Natural killer cell (primary cell): ENCODE measurements around the gene EXOC4. TPM values are rescaled to one million over a fixed set of nuclear protein-coding genes. Genes with fewer than 3 reads are reported as not detected.

ENCODE experiments used
- ATAC-seq, 3 donors: fragments of 150-1000 bp in 2 of 3; fragments of 200-7000 bp in 1 of 3; cut with Tn5 transposase; 1 replicate in 1 of 3; 2 replicates in 2 of 3; pipeline ENCODE4 v1.10.0; 2021; ENCODE audit warnings: mild to moderate bottlenecking in 2 of 3, moderate library complexity in 2 of 3
- DNase-seq, 2 donors: peaks; one replicate each; pipeline versions ENCODE4 v3.0.0 to v3.0.0-alpha.2; 2013 to 2021; ENCODE audit warnings: mixed read lengths in 1 of 2
- H3K27ac ChIP-seq: one replicate; pipeline ENCODE4 v1.5.1; 2013; ENCODE audit warnings: mild to moderate bottlenecking, low read length
- H3K27me3 ChIP-seq: one replicate; pipeline ENCODE4 v1.6.1; 2013; ENCODE audit warnings: low read length; ENCODE audit not compliant: control insufficient read depth, insufficient read depth
- H3K36me3 ChIP-seq: one replicate; pipeline ENCODE4 v1.6.1; 2013; ENCODE audit warnings: low read length; ENCODE audit not compliant: control insufficient read depth, insufficient read depth
- H3K4me1 ChIP-seq: one replicate; pipeline ENCODE4 v1.6.1; 2013; ENCODE audit warnings: low read length; ENCODE audit not compliant: control insufficient read depth, insufficient read depth
- H3K4me3 ChIP-seq: one replicate; pipeline ENCODE4 v1.5.1; 2013; ENCODE audit warnings: low read length
- H3K9me3 ChIP-seq: one replicate; pipeline ENCODE4 v1.6.1; 2013; ENCODE audit warnings: low read length; ENCODE audit not compliant: control insufficient read depth, insufficient read depth
- H3K27ac Mint-ChIP-seq, 2 donors: one replicate each; pipeline ENCODE4 v1.8.0; 2022; ENCODE audit warnings: mild to moderate bottlenecking in 2 of 2, mixed read lengths in 2 of 2, moderate library complexity in 1 of 2
- H3K27me3 Mint-ChIP-seq, 2 donors: one replicate each; pipeline ENCODE4 v1.8.0; 2022; ENCODE audit warnings: low read depth in 2 of 2, mixed read lengths in 2 of 2
- H3K36me3 Mint-ChIP-seq: one replicate; pipeline ENCODE4 v1.8.0; 2022; ENCODE audit warnings: mixed read lengths
- H3K4me1 Mint-ChIP-seq, 2 donors: one replicate each; pipeline ENCODE4 v1.8.0; 2022; ENCODE audit warnings: mixed read lengths in 2 of 2
- H3K4me3 Mint-ChIP-seq: one replicate; pipeline ENCODE4 v1.8.0; 2022; ENCODE audit warnings: mild to moderate bottlenecking, moderate library complexity, mixed read lengths
- H3K9me3 Mint-ChIP-seq, 2 donors: one replicate each; pipeline ENCODE4 v1.8.0; 2022; ENCODE audit warnings: mixed read lengths in 2 of 2
- CTCF ChIP-seq: fragments of 200-600 bp; IDR thresholded peaks from one replicate; pipeline ENCODE4 v1.8.0; 2022; ENCODE audit warnings: antibody characterized with exemption
- WGBS: methylation state at CpG from one replicate; pipeline ENCODE4 v1.1.7; 2013; ENCODE audit warnings: missing lambda C conversion rate; ENCODE audit not compliant: insufficient coverage; 5-methylcytosine and 5-hydroxymethylcytosine counted together
- intact Hi-C: fragments of 100-400 bp; cut with micrococcal nuclease; formaldehyde crosslinking; loops from one replicate; pipeline ENCODE4 v1.14.2; 2022
- total RNA-seq, 4 donors: library from RNA; stranded (reverse); fragments of 120-200 nt in 1 of 4; gene quantifications; one replicate each; pipeline versions ENCODE4 v1.2.3 to v1.2.4, GENCODE V29; 2013 to 2022

EXOC4 gene
- total RNA-seq, 3 donors from 2014 or later (not counting 1 experiment from before 2014, with no cell fraction given), result 105 to 148 (median 123) TPM

GRCh38 chr7:133382775-133383559 is 130.1 kb downstream of the EXOC4 start:
- ATAC-seq (no peak), DNase-seq (no peak)
- Histone ChIP-seq H3K36me3 (no peaks in the 10 kb centered on the region), H3K27me3 (no peaks in the 10 kb centered on the region), H3K9me3 (peaks cover 2% of the 10 kb centered on the region), H3K4me1 (no peaks in the 10 kb centered on the region), H3K27ac (no peak overlapping the region), H3K4me3 (no peak overlapping the region)
- 90% methylated on average over 6 of the region's 6 CpGs for WGBS
- Mint-ChIP-seq H3K27ac (no peak overlapping the region), H3K27me3 (no peaks in the 10 kb centered on the region), H3K9me3 (peaks cover 3% of the 10 kb centered on the region in 2 donors), H3K36me3 (no peaks in the 10 kb centered on the region), H3K4me1 (peaks cover 12 to 25% of the 10 kb centered on the region in 2 donors), H3K4me3 (no peak overlapping the region)
- intact Hi-C loops, result no loop called here
- TF ChIP-seq CTCF, result no peak

DNA sequence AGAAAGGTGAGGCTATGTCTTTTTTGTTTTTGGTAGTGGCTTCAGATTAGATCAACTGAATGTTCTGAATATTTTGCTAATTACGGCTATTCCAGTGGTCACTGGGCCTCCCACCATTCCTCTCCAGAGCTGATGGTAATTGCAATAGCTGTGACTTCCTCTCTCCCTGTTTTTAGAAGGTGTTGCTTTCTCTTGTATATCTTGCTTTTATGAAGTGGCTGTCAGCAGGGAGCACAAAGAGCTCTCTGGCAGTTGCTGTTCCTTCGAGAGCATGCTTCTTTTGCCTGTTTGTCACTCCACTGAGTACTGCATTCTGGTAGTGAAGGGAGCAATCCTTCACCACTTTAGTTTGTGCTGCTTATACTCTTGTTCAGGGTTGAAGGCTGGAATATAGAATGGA is 133.3 kb downstream of the EXOC4 start:
- intact Hi-C loops, result no loop called here
- peaks cover 18 to 31% of the 10 kb centered on the region in 2 donors for H3K4me1 Mint-ChIP-seq
- no peaks in the 10 kb centered on the region for H3K36me3 ChIP-seq
- H3K36me3 Mint-ChIP-seq, result no peaks in the 10 kb centered on the region
- H3K9me3 Mint-ChIP-seq, result peaks cover 0 to 2% of the 10 kb centered on the region in 2 donors
- no peak overlapping the region for H3K27ac ChIP-seq
- no peaks in the 10 kb centered on the region for H3K4me1 ChIP-seq
- DNase-seq (no peak), ATAC-seq (no peak)
- H3K27me3 Mint-ChIP-seq, result no peaks in the 10 kb centered on the region
- H3K4me3 ChIP-seq, result no peak overlapping the region
- H3K9me3 ChIP-seq, result no peaks in the 10 kb centered on the region
- H3K27me3 ChIP-seq, result no peaks in the 10 kb centered on the region
- H3K4me3 Mint-ChIP-seq, result no peak overlapping the region
- H3K27ac Mint-ChIP-seq, result no peak overlapping the region
- WGBS, result 90% methylated on average over 2 of the region's 2 CpGs
- TF ChIP-seq CTCF, result no peak

DNA sequence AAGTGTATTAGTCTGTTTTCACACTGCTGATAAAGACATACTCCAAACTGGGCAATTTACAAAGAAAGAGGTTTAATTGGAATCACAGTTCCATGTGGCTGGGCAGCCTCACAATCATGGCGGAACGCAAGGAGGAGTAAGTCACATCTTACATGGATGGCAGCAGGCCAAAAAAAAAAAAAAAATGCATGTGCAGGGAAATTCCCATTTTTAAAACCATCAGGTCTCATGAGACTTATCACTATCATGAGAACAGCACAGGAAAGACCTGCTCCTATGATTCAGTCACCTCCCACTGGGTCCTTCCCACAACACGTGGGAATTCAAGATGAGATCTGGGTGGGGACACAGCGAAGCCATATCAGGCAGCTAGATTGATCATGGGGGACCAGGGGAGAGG is 136.8 kb downstream of the EXOC4 start:
- Histone ChIP-seq H3K27me3 (no peaks in the 10 kb centered on the region), H3K4me3 (no peak overlapping the region), H3K9me3 (no peaks in the 10 kb centered on the region), H3K36me3 (no peaks in the 10 kb centered on the region), H3K27ac (no peak overlapping the region), H3K4me1 (no peaks in the 10 kb centered on the region)
- Mint-ChIP-seq H3K27me3 (no peaks in the 10 kb centered on the region), H3K4me3 (no peak overlapping the region), H3K9me3 (peaks cover 0 to 2% of the 10 kb centered on the region in 2 donors), H3K36me3 (no peaks in the 10 kb centered on the region), H3K4me1 (peaks cover 37 to 38% of the 10 kb centered on the region in 2 donors), H3K27ac (no peak overlapping the region)
- DNase-seq (no peak), ATAC-seq (no peak)
- 88% methylated on average over 4 of the region's 4 CpGs for WGBS
- TF ChIP-seq CTCF, result no peak
- intact Hi-C loops, result no loop called here

DNA sequence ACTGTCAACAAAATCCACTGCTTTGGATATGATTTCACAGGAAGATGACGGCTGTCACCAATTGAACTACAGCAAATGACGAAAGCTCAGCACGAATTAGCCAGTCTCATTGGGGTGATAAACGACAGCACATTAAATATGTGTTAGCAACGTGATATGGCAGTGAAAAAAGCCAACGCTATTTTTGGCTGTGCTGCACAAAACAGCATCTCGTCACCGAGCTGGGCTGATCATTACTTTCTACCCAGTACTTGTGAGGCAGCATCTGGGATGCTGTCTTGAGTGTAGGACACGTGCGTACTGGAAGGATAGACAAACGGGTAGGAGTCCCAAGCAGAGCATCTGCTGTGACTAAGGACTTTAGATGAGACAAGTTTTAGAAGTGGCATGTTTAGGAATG is 138.3 kb downstream of the EXOC4 start:
- ATAC-seq (no peak), DNase-seq (no peak)
- intact Hi-C loops, result no loop called here
- TF ChIP-seq CTCF, result no peak
- Histone ChIP-seq H3K9me3 (no peaks in the 10 kb centered on the region), H3K27me3 (no peaks in the 10 kb centered on the region), H3K36me3 (no peaks in the 10 kb centered on the region), H3K4me1 (no peaks in the 10 kb centered on the region), H3K27ac (no peak overlapping the region), H3K4me3 (no peak overlapping the region)
- no peaks in the 10 kb centered on the region for H3K27me3 Mint-ChIP-seq
- no peaks in the 10 kb centered on the region for H3K36me3 Mint-ChIP-seq
- H3K27ac Mint-ChIP-seq, result no peak overlapping the region
- no peak overlapping the region for H3K4me3 Mint-ChIP-seq
- H3K4me1 Mint-ChIP-seq, result peaks cover 36 to 38% of the 10 kb centered on the region in 2 donors
- H3K9me3 Mint-ChIP-seq, result peaks cover 0 to 2% of the 10 kb centered on the region in 2 donors
- 93% methylated on average over 11 of the region's 11 CpGs for WGBS
